ENCODE results near the gene PTP4A2.
A peak's percentile ranks its signal among the peaks of the same experiment; 100 is the strongest.
"Not testable (repeated sequence)": the region's sequence is repeated elsewhere in the genome, so short reads cannot be mapped to it uniquely, and the experiment has no call there.

PTP4A2 gene

DNA sequence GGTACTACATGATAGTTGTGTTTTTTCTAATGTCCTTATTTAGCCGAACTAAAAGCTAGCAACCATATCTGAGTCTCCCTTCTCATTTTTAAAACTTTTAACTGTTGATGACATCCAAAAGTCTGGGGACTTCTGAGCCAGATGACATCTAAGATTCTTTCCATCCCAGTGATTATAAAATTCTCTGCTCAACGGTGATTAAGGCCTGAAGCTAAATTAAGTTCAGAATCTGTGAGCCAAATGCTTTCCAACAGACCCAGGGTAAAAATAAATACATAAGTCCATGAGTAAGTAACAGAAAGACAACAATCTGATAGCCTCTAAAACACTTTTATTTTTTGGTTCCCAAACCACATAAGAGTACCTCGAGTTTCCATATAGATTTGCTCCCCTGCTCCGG is 13.1 kb upstream of the PTP4A2 start:
- FAIRE-seq (no peak), DNase-seq (ENCODE audit: low spot score) (no peak)

DNA sequence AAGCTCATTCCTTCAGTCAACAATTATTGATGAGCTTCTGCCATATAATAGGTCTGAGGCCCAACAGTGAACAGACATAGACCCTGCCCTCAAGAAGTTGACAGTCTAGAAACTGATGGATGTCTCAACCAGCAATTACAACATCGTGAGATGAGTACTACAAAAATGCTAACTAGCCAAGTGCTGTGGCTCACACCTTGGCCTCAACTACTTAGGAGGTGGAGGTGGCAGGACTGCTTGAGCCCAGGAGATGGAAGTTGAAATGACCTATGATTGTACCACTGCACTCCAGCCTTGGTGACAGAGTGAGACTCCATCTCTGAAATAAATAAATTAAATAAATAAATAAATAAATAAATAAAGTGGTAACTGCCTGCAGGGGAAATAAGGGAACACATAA is 11.7 kb upstream of the PTP4A2 start:
- DNase-seq (ENCODE audit: low spot score) (no peak), FAIRE-seq (no peak)

DNA sequence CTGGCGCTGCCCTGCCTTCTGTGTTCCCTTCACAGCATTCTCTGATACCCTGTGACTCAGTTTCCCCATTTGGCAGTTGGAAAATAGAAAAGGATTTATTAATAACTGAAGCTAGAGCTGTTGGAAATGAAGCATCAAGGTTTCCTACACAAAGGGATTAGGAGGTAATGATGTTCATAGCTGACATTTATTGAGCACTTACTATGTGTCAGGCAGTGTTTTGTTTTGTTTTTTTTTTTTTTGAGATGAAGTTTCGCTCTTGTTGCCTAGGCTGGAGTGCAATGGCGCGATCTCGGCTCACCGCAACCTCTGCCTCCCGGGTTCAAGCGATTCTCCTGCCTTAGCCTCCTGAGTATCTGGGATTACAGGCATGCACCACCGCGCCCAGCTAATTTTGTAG is 7.5 kb upstream of the PTP4A2 start:
- DNase-seq (ENCODE audit: low spot score); FAIRE-seq: not testable (repeated sequence)

DNA sequence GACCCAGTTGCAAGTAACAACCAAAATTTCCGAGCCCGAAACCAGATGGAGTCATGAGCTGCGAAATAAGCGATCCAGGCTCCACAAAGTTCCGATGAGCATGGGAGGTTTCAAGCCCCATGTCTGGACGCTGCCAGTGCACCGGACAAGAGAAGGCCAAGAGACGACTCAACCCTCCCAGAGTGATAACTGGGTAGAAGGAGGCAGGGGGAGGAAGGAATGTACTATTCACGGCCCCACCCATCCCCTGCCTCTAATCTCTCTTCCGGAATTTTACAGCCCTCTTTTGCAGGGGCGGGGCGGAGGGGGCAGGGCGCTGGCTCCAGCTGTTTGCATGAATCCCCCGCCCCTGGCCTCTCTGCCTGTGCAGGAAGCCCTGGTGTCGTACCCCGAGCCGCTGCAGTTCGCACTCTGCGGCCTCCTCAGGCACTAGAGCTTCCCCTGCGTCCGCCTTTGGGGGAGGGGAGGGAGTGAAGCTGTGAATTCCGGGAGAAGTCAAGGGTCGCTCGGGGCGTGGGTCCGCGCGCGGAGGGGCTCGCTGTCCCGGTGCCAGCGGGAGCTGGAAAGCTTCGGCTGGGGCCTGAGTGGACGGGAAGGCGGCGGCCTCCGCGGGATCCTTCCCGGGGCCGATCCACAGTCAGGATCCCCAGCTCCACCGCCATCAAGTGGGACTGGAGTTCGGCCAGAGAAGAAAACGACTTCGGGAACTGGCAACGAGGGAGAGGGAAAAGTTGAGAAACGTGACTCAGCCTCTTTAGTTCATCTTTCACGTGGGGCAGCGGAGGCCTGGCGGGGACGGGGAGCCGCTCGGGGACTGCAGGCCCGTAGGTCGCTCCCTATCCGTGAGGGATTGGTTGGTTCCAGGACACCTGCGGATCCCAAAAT is 6.3 kb upstream of the PTP4A2 start:
- FAIRE-seq (no peak), DNase-seq (ENCODE audit: low spot score) (no peak)

DNA sequence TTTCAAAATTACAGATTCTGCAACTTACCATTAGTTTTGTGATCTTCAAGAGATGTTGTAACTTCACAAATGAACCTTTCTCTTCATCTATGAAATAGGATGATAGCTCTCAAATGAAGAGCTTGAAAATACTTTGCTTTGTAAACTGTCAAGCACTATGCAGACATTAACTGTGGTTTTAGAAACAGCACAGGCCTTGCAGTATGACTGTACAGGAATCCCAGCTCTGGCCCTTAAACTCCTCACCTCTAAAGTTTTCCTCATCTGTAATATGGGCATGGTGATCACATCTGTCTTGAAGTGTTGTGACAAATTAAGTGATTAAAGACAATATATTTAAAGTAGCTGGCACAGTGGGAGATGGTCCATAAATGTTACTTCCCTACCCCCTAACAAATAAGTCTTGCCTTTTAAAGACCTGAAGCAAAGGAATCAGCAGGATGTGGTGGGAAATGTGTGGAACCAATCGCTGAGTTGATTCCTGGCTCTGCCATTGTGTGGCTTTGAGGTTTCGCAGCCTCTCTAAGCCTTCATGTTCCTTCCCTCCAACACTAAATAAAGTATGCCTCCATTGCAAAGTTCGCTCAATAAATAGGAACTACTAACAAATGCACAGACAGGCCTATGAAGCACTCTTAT is 5.5 kb upstream of the PTP4A2 start:
- FAIRE-seq: no peak
- no peak for DNase-seq (ENCODE audit: low spot score)

DNA sequence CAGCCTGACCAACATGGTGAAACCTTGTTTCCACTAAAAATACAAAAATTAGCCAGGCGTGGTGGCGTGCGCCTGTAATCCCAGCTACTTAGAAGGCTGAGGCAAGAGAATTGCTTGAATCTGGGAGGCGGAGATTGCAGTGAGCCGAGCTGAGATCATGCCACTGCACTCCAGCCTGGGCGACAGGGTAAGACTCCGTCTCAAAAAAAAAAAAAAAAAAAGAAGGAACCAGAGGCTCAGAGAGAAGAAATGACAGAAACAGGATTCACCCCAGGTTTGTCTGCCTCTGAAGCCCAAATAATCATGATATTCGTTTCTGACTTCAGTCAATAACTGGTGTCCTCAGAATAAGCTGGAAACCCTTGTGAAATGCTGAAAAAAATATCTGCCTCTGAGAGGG is 3.9 kb upstream of the PTP4A2 start:
- FAIRE-seq; DNase-seq (ENCODE audit: low spot score): not testable (repeated sequence)

DNA sequence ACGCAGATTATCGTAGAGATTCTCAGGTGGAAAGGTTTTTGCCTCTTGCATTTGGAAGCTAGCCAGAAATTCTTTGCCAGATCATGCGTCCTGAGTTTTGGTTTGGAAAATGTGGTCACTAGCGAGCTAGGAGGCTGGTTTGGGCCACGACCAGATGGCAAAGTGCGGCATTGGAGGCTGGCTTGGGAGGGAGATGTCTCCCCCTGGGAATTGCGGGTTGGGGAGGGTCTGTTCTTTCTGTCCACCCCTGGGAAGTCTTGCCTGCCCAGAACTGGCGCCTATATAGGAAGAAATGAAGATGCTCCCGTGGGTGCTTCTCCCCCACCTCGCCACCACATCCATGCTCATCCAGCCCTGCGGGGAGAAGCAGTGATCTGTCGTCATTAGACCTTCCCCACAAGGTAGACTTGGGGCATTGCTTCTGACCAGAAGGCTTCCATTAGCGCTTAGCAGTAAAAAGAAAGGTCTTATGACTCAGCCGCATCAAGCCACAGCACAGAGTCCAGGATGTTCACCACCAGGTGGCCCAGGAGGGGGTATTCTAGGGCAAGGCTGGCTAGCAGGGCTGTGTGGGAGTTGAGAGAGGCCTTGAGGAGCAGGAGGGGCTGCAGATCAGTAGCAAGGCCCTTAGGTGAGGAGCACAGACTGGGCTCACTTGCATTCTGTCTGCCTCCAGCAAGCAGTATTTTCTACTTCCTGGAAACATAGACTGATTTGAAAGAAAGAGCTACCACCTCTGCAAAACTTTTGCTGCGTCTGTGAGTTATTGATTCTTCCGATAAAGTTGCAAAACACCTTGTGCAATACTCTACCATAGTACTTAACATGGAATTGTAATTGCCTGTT is 1.5 kb upstream of the PTP4A2 start:
- peak; percentile 89 for FAIRE-seq
- peak; percentile 94 for DNase-seq (ENCODE audit: low spot score)

DNA sequence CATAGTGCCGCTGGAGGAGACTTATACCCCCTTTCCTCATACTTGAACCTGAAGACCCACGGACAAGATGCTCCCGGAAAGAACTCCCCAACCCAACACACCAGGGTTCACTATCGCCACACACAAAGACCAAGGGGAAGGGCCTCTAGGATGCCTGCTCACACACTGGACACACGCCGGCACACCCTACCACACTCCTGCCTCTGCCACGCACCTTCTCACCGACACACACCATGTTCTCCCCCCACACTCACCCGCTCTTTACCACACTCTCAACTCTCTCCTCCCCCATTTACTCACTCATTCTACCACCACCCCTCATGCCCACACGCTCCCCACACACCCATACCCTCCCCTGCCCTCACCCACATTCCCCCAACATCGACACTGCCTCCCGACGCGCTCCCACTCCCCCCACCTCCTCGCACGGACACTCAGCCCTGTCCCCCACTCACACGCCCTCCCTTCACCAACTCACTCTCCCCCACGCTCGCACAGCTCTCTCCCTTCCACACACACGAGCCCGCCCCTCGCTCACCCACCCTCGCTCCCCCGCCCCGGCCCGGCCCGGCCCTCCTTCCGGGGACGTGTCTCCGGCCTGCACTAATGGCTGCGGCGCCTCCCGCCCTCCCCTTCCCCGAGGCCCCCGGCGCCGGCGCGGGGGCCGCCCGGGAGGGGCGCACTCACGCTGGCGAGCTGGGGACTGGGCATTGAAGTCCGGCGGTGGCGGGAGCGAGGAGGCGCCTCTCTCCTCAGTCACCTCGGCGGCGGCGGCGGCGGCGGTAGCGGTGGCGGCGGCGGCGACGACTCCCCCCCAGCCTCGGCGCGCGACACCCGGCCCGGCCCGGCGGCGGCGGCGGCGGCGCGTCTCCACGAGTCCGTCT is 626 bp downstream of the PTP4A2 start:
- DNase-seq (ENCODE audit: low spot score) (peak; percentile 26), FAIRE-seq (no peak)

DNA sequence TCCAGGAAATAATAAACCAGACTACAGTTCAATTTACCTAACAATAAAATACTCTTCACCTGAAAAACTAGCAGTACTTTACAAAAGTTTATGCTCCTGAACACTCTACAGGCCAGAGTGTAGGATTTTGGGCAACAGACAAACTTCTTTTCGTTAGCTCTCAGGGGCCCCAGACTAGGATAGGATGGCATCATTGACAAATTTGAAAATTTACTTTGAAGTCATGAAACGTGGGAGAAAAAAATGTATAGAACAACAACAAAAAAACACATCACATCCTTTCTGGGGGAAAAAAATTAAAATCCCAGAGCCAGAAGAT is 1.2 kb downstream of the PTP4A2 start:
- FAIRE-seq: no peak

DNA sequence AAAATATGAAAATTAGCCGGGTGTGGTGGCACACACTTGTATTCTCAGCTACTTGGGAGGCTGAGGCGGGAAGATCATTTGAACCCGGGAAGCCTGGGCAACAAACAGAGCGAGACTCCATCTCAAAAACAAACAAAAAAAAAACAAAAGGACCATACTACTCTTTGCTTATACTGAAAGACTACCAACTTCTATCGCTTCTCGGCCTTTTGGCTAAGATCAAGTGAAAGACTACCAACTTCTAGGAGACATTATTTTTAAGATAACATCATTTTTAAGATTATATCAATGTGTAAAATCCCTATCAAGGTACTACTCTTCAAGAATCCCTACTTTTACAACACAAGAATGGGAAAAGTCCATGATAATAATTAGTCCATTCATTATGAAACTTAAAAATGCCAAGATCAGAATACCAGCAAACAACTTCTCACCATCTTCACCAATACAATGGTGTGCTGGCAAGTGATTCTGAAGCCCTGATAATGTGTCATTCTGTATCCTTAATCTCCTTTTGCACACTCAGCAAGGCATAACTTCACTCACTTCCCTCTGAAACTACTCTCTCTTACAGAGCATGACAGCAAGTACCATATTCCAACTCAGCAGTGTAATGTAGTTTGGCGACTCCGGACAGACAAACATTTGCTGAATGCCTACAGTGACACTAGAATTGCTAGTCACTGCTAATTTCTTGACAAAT is 1.7 kb downstream of the PTP4A2 start:
- DNase-seq (ENCODE audit: low spot score): no peak
- peak; percentile 23 for FAIRE-seq

More for the DNA sequence above, 1.2 kb downstream of the PTP4A2 start:
- no peak for DNase-seq (ENCODE audit: low spot score)

DNA sequence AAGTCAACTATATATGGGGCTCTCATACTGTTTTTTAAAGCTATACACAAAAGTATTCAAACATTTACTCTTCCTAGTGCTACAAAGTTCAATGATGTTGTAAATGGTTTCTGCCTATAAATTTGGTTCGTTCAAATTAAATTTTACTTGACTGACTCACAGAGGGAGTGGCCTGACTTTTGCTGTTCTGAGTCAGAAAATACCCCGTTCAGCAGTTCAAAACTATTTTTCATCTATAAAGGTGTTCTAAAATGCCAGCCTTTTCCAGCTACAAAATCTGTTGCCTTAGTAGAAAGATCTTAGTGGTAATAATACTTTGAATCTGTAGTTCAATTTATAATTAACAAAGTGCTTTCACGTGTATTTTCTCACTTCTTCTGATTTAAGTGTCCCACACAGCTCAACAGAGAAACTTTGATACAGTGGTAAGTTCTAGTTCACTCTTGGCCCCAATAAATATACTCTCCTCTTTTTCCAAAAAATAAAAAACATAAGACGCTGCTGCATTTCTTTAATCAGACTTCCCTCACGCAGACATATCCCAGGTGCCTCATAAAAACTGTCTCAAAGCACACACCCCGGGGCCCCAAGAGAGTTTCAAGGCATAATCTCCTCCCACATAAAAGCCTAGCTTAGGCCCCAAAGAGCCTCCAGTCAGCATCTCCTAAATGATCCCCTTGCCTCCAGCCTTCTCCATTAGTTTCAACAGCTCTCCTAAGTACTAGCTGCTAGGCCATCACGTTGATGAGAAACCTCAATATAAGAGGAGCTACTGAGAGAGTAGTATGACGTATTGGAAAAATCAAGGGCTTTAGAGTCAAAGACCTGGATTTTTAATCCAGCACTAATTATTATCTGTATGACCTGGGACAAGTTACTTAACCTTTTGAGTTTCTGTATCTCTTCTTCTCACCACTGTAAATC is 3.2 kb downstream of the PTP4A2 start:
- FAIRE-seq (peak; percentile 82), DNase-seq (ENCODE audit: low spot score) (no peak)

DNA sequence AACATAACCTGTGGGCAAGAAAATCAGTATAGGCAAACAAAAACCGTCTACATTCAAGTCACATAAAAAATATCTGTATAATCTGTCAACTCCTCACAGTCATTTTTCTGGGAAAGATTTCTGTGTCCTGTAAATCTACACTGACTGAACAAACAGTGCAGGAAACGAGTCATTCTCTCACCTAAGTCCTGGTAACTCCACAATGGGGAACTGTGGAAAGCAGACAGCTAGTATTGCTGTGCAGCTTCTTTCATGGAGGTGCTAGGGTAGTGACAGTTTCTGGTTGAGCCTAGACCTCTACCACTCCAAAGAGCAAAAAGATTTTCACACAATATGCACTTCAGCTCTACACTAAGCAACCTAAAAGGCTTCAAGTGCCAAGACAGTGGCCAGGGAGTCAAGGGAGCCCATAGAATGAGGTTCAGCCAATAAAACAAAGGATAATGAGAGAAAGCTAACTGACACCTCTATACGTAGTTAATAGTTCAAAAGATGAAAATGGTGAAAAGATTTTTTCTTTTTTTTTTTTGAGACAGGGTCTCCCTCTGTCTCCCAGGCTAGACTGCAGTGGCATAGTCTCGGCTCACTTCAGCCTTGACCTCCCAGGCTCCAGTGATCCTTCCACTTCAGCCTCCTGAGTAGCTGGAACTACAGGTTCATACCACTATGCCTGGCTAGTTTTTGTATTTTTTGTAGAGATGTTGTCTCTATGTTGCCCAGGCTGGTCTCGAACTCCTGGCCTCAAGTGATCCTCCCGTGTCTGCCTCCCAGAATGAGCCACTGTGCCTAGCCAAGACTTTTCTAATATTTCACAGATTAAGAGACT is 5.5 kb downstream of the PTP4A2 start:
- DNase-seq (ENCODE audit: low spot score): peak; percentile 22
- no peak for FAIRE-seq

DNA sequence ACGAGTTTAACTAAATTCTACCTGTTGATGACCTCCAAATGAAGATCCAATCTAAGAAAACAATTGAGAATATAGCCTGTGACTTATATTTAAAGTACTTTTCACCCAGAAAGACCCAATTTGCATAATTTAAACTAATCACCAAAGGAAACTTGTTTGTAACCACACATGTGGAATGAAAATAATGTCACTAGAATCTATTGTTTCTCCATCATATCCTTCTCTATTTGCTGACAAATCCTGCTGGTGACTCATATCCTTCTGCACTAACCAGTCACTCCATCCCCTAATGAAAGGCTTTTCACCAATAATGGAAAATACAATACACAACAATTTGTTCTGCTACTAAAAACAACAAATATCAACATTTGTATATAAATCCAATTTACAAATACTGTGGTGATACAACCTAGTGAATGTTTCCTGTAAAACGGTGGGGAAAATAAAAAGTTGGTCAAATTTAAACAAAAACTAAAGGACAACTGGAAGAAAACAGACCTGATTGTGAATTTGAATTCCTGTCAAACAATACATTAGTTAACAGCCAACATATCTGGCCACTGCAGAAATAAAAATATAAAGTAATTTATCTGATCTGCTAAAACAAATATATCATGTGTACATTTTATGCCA is 6.5 kb downstream of the PTP4A2 start:
- peak; percentile 32 for DNase-seq (ENCODE audit: low spot score)

DNA sequence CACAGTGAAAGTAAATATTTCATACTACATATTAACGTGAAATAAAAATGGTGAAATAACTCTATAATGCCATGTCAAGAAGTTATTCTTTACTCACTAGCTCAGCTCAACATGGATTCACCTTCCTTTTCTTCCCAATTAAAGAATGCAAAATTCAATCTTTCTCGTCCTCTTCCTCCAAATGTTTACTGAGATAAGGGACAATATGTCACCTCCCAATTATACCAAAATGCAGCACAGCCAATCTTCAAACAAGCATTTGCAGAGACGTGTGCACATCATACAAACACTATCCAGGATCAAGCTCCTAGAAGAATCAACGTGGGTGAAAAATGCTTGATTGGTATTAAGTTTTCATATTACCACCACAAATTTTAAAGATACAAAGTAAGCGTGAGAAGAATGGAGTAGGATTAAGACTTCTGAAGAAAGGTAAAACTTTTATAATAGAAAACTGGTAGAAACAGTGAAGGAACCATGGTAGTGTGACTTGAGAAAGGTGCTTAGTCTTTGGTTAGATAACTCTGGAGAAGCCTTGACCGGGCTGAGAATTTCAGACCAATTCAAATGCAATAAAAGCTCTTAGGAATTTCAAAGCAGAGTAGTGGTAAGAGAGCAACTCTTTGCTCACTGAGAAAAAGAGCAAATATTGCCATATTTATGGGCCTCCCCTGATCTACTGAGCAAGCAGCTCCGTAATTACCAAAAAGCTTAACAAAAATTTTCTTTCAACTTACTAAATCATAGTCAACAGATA is 7.2 kb downstream of the PTP4A2 start:
- no peak for DNase-seq (ENCODE audit: low spot score)
- no peak for FAIRE-seq

More for the DNA sequence above, 6.5 kb downstream of the PTP4A2 start:
- peak; percentile 87 for FAIRE-seq

DNA sequence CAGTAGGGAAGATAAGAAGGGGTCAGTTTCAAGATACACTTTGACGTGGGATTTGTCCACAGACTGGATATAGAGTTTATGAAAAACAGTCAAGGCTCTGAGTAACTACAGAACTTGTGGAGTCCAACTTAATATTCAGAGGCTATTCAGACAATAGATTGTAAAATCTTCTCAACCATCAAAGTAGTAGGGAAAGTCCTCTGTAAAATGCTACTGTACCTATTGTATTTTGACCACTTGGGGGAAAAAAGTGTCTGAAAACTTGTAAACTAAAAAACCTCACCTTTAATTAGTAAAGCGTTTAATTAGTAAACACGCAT is 10.5 kb downstream of the PTP4A2 start:
- FAIRE-seq (no peak), DNase-seq (ENCODE audit: low spot score) (no peak)

DNA sequence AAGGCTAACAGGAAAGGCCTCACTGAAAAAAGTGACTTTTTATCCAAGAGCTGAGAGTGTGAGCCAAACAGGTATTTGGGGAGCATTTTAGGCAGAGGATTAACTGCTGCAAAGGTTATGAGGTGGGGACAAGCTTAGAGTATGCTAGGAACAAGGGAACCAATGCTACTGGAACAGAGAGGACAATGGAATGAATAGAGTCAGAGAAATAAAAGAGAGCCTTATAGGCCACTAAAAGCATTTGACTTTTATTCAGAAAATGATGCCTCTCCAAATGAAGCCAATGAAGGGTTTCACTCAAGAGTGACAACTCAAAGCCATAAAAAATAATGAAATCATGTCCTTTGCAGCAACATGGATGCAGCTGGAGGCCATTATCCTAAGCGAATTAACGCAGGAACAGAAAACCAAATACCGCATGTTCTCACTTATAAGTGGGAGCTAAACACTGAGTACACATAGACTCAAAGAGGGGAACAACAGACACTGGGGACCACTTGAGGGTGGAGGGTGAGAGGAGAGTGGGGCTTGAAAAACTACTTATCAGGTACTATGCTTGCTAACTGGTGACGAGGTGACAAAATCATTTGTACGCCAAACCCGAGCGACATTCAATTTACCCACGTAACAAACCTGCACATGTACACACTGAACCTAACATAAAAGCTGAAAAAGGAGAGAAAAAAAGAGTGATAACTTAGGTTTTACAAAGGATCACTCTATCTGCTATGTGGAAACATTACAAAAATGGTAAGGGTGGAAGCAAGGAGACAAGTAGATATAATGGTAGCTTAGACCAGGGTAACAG is 11.1 kb downstream of the PTP4A2 start:
- no peak for DNase-seq (ENCODE audit: low spot score)
- no peak for FAIRE-seq

DNA sequence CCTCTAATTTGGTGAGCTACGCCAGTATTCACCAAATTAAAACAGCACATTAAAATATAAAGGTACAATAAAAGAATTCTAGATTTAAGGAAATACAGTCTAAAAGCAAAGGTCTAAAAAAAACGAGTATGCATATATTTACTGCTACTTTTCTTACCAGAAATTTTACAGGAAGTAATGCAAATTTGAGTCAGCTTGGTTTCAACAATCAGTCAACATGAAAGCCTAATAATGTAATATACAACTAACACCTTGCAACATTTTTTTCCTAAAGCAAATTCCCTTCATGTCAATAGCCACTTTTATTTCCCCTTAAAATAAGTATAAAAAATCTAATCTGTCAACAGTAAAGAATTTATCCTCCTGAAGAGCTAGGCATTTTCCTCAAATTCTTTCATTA is 11.9 kb downstream of the PTP4A2 start:
- DNase-seq (ENCODE audit: low spot score): no peak
- FAIRE-seq: no peak

Data from RCC 7860 (cell line).